BLaER1 (cell line): ENCODE measurements around the gene EVC.
A peak's percentile ranks its signal among the peaks of the same experiment; 100 is the strongest.

Experiments
- H3K27ac ChIP-seq: shearing (Covaris generic); formaldehyde crosslinking; 2 replicates; pipeline ENCODE4 v1.8.1; 2022
- H3K27me3 ChIP-seq: shearing (Covaris generic); formaldehyde crosslinking; 2 replicates; pipeline ENCODE4 v1.8.1; 2022
- H3K36me3 ChIP-seq: shearing (Covaris generic); formaldehyde crosslinking; 2 replicates; pipeline ENCODE4 v1.8.1; 2022
- H3K4me1 ChIP-seq: shearing (Covaris generic); formaldehyde crosslinking; 2 replicates; pipeline ENCODE4 v1.8.1; 2022
- H3K4me2 ChIP-seq: shearing (Covaris generic); formaldehyde crosslinking; 2 replicates; pipeline ENCODE4 v1.8.1; 2022
- H3K4me3 ChIP-seq: shearing (Covaris generic); formaldehyde crosslinking; 2 replicates; pipeline ENCODE4 v1.8.1; 2022
- H3K9ac ChIP-seq: shearing (Covaris generic); formaldehyde crosslinking; 2 replicates; pipeline ENCODE4 v1.8.1; 2022
- H3K9me3 ChIP-seq: shearing (Covaris generic); formaldehyde crosslinking; 2 replicates; pipeline ENCODE4 v1.8.1; 2022
- H4K20me1 ChIP-seq: shearing (Covaris generic); formaldehyde crosslinking; 2 replicates; pipeline ENCODE4 v1.8.1; 2022
- Cebpa-rat ChIP-seq: shearing (Covaris generic); IDR thresholded peaks from 2 replicates; pipeline ENCODE4 v1.8.1; 2022

Gene EVC

GRCh38 chr4:5691491-5692132 lies 19.4 kb upstream of the EVC start:
- no peaks in the 10 kb centered on the region for H4K20me1 ChIP-seq
- H3K27ac ChIP-seq: no peak overlapping the region
- H3K9me3 ChIP-seq: no peaks in the 10 kb centered on the region
- H3K27me3 ChIP-seq: no peaks in the 10 kb centered on the region
- peak overlapping the region; percentile 17; the same call in 1 of the 2 replicates for H3K4me2 ChIP-seq
- TF ChIP-seq Cebpa-rat: no peak
- H3K9ac ChIP-seq: no peak overlapping the region
- H3K36me3 ChIP-seq: peaks cover 81% of the 10 kb centered on the region
- peaks cover 8% of the 10 kb centered on the region; the same call in 1 of the 2 replicates for H3K4me1 ChIP-seq
- H3K4me3 ChIP-seq: no peak overlapping the region

- no peak overlapping the region for H3K4me2 ChIP-seq
- H3K4me1 ChIP-seq: peaks cover 8% of the 10 kb centered on the region; the same call in 1 of the 2 replicates
- H3K27me3 ChIP-seq: no peaks in the 10 kb centered on the region
- H3K9me3 ChIP-seq: no peaks in the 10 kb centered on the region
- no peak overlapping the region for H3K27ac ChIP-seq
- H3K4me3 ChIP-seq: no peak overlapping the region
- no peak overlapping the region for H3K9ac ChIP-seq
- H4K20me1 ChIP-seq: no peaks in the 10 kb centered on the region
- peaks cover 71% of the 10 kb centered on the region for H3K36me3 ChIP-seq
- TF ChIP-seq Cebpa-rat: no peak
Measured at GRCh38 chr4:5693871-5694270, 17.1 kb upstream of the EVC start.

- H3K27ac ChIP-seq: no peak overlapping the region
- no peak overlapping the region for H3K4me3 ChIP-seq
- no peaks in the 10 kb centered on the region for H3K9me3 ChIP-seq
- peaks cover 63% of the 10 kb centered on the region for H3K36me3 ChIP-seq
- no peak overlapping the region for H3K9ac ChIP-seq
- H4K20me1 ChIP-seq: no peaks in the 10 kb centered on the region
- H3K4me2 ChIP-seq: no peak overlapping the region
- peaks cover 7% of the 10 kb centered on the region; the same call in 1 of the 2 replicates for H3K4me1 ChIP-seq
- H3K27me3 ChIP-seq: no peaks in the 10 kb centered on the region
- no peak for TF ChIP-seq Cebpa-rat
Measured at GRCh38 chr4:5696341-5696740, 14.7 kb upstream of the EVC start.

GRCh38 chr4:5700459-5700858 lies 10.5 kb upstream of the EVC start:
- H3K9ac ChIP-seq: no peak overlapping the region
- H3K4me1 ChIP-seq: no peaks in the 10 kb centered on the region
- peaks cover 7% of the 10 kb centered on the region for H3K9me3 ChIP-seq
- H3K27ac ChIP-seq: no peak overlapping the region
- H3K4me3 ChIP-seq: no peak overlapping the region
- H3K4me2 ChIP-seq: no peak overlapping the region
- TF ChIP-seq Cebpa-rat: no peak
- no peaks in the 10 kb centered on the region for H4K20me1 ChIP-seq
- H3K36me3 ChIP-seq: peaks cover 58% of the 10 kb centered on the region
- no peaks in the 10 kb centered on the region for H3K27me3 ChIP-seq

GRCh38 chr4:5701971-5702370 lies 9.0 kb upstream of the EVC start:
- H3K4me1 ChIP-seq: peaks cover 7% of the 10 kb centered on the region
- no peak overlapping the region for H3K4me3 ChIP-seq
- H3K27ac ChIP-seq: no peak overlapping the region
- H3K27me3 ChIP-seq: no peaks in the 10 kb centered on the region
- H3K9me3 ChIP-seq: peaks cover 7% of the 10 kb centered on the region
- H4K20me1 ChIP-seq: no peaks in the 10 kb centered on the region
- peaks cover 46% of the 10 kb centered on the region for H3K36me3 ChIP-seq
- H3K9ac ChIP-seq: no peak overlapping the region
- no peak for TF ChIP-seq Cebpa-rat
- no peak overlapping the region for H3K4me2 ChIP-seq

- H3K4me2 ChIP-seq: no peak overlapping the region
- H3K27ac ChIP-seq: no peak overlapping the region
- no peak for TF ChIP-seq Cebpa-rat
Measured at GRCh38 chr4:5703831-5704230, 7.2 kb upstream of the EVC start.

GRCh38 chr4:5704276-5704675 lies 6.7 kb upstream of the EVC start:
- no peak for TF ChIP-seq Cebpa-rat
- H3K27ac ChIP-seq: no peak overlapping the region
- H3K4me3 ChIP-seq: no peak overlapping the region
- H3K4me2 ChIP-seq: no peak overlapping the region
- H3K36me3 ChIP-seq: peaks cover 33% of the 10 kb centered on the region
- no peaks in the 10 kb centered on the region for H4K20me1 ChIP-seq
- no peaks in the 10 kb centered on the region for H3K27me3 ChIP-seq
- H3K9ac ChIP-seq: no peak overlapping the region
- H3K4me1 ChIP-seq: peaks cover 22% of the 10 kb centered on the region
- H3K9me3 ChIP-seq: peaks cover 7% of the 10 kb centered on the region

More at GRCh38 chr4:5703831-5704230, 7.2 kb upstream of the EVC start:
- Histone ChIP-seq H3K4me3 (no peak overlapping the region), H3K4me1 (peaks cover 18% of the 10 kb centered on the region), H3K9me3 (peaks cover 7% of the 10 kb centered on the region), H3K36me3 (peaks cover 38% of the 10 kb centered on the region), H3K27me3 (no peaks in the 10 kb centered on the region), H4K20me1 (no peaks in the 10 kb centered on the region), H3K9ac (no peak overlapping the region)

- no peak overlapping the region for H3K4me2 ChIP-seq
- no peak overlapping the region for H3K9ac ChIP-seq
- H4K20me1 ChIP-seq: no peaks in the 10 kb centered on the region
- no peak overlapping the region for H3K27ac ChIP-seq
- H3K27me3 ChIP-seq: no peaks in the 10 kb centered on the region
- peaks cover 27% of the 10 kb centered on the region for H3K36me3 ChIP-seq
- peaks cover 7% of the 10 kb centered on the region for H3K9me3 ChIP-seq
- peaks cover 35% of the 10 kb centered on the region for H3K4me1 ChIP-seq
- TF ChIP-seq Cebpa-rat: no peak
- no peak overlapping the region for H3K4me3 ChIP-seq
Measured at GRCh38 chr4:5705647-5706320, 5.2 kb upstream of the EVC start.

GRCh38 chr4:5706486-5707290 lies 4.3 kb upstream of the EVC start:
- peaks cover 7% of the 10 kb centered on the region for H3K9me3 ChIP-seq
- no peak for TF ChIP-seq Cebpa-rat
- peak overlapping the region; percentile 78 for H3K4me2 ChIP-seq
- no peak overlapping the region for H3K27ac ChIP-seq
- no peak overlapping the region for H3K9ac ChIP-seq
- H3K4me1 ChIP-seq: peaks cover 38% of the 10 kb centered on the region
- peaks cover 26% of the 10 kb centered on the region for H3K36me3 ChIP-seq
- H3K27me3 ChIP-seq: no peaks in the 10 kb centered on the region
- H3K4me3 ChIP-seq: no peak overlapping the region
- no peaks in the 10 kb centered on the region for H4K20me1 ChIP-seq

GRCh38 chr4:5707366-5707765 lies 3.6 kb upstream of the EVC start:
- 0 out of 2 replicates have a peak overlapping the region, but pooled peaks have one; percentile 74 for H3K27ac ChIP-seq
- H3K4me2 ChIP-seq: peak overlapping the region; percentile 78
- H3K9me3 ChIP-seq: peaks cover 7% of the 10 kb centered on the region
- 0 out of 2 replicates have a peak, but pooled peaks cover 2% of the 10 kb centered on the region for H4K20me1 ChIP-seq
- peaks cover 45% of the 10 kb centered on the region for H3K4me1 ChIP-seq
- peaks cover 20% of the 10 kb centered on the region for H3K36me3 ChIP-seq
- peak overlapping the region; percentile 79; the same call in 1 of the 2 replicates for H3K9ac ChIP-seq
- no peaks in the 10 kb centered on the region for H3K27me3 ChIP-seq
- peak overlapping the region; percentile 73 for H3K4me3 ChIP-seq
- TF ChIP-seq Cebpa-rat: no peak
